Erythroblast (primary cell): Measurements from ENCODE around the gene MAP4K5.

Experiments
- GATA1 ChIP-seq: IDR thresholded peaks from 2 replicates; pipeline ENCODE4 v1.6.1; 2011; ENCODE audit warnings: low read depth, mild to moderate bottlenecking, control low read depth, low read length, moderate library complexity
- POLR2A ChIP-seq: IDR thresholded peaks from 2 replicates; pipeline ENCODE4 v1.6.1; 2011; ENCODE audit warnings: mild to moderate bottlenecking, low read length

DNA sequence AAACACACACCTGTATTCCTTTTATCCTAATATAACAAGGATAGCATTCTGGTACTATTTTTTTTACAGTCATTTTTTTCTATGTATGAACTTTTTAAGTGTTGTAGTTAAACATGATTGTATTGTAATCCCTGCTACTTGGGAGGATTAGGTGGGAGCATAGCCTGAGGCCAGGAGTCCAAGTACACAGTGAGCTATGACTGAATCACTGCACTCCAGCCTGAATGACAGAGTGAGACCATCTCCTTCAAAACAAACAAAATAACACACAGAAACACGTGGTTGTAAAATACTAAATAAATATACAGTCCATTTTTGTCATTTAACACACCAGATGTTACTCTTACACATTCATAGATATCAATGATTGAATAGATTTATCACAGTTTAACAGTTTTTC lies 56.9 kb downstream of the MAP4K5 start:
- TF ChIP-seq POLR2A (no peak), GATA1 (no peak)
